Measurements from ENCODE around the gene UXT.

The UXT gene

DNA sequence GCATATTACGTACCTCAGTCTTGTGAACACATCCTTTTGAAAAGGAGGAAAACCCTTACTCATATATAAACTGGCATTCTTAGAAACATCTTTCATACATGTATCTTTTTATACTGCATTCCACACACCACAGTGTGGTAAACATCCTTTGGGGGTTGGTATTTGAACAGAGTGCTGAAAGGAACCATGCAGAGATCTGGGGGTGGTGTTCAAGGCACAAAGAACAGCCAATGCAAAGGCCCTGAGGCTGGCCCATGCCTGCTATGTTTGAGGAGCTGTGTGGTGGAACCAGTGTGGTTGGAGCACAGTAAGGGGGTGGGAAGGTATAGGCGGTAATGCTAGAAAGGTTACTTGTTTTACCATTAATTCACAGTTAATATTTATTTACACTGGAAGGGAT is 10.6 kb downstream of the UXT start:
- DNase-seq: no peak

DNA sequence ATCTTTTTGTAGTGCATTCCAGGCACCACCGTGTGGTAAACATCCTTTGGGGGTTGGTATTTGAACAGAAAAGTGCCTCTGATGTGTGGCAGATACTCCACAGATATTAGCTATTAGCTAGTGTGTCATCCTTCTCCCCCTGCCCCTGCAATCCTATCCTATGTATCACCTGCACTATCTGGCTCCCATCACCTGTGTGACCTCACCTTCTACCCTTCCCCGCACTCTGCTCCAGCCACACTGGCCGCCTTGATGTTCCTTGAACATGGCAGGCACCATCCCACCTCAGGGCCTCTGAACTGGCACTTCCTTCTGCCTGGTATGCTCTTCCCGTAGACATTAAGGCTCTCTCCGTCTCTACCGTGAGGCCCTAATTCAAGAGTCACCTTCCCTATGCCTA is 12.3 kb downstream of the UXT start:
- DNase-seq: no peak

DNA sequence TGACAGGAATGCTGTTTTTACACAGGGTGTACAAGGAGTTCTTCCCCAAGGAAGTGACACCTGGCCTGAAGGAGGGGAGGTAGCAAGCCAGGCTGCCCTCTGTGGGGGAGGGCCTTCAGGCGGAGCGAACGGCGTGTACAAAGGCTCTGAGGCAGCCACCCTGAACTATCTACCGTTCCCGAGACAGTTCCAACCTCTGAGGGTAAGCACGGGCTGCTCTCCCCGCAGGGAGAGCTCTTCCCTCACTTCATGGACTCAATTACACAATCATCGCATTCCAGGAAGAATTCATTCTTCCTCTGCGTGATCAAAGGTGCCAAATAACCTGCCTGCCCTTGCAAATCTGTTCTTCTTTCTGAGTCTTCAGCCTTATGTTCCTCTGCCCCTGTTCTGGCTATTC is 13.4 kb downstream of the UXT start:
- no peak for DNase-seq

DNA sequence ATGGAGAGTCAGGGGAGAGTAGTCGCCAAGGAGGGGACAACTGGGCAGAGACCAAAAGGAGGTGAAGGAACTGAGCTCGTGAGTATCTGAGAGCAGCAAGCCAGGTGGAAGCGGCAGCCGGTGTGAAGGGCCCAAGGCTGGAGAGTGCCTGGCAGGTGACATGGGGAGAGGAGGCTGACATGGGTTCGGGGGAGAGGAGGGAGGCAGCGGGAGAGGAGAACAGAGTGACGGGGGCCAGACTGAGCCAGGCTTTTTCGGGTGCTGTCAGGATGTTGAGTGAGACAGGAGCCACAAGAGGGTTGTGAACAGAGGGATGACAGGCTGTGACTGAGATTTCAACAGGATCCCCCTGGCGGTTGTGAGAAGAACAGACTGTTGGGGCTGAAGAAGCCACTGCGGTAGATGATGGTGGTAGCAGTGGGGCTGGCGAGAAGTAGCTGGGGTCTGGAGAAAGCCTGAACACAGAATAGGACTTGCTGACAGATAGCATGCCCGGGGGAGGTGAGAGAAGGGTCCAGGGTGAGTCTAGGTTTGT is 14.4 kb downstream of the UXT start:
- peak; percentile 33 for DNase-seq

DNA sequence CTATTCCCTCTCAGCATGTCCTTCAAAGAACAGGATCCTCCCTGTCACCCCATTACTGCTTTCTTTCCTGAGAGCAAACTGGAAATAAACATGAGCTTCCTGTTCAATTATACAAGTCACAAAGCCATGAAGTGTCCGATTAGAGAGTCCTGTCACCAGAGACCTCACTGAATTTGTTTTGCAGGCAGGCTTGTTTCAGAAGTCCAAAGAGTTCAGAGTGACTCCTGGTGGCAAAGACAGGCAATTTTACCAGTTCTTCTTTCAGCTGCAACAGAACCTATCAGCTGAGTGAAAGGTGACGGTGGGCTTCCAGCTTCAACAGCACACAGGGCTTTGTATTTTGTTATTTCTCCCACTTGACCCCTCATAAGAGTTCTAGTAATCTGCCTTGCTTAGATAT is 15.1 kb downstream of the UXT start:
- no peak for DNase-seq

DNA sequence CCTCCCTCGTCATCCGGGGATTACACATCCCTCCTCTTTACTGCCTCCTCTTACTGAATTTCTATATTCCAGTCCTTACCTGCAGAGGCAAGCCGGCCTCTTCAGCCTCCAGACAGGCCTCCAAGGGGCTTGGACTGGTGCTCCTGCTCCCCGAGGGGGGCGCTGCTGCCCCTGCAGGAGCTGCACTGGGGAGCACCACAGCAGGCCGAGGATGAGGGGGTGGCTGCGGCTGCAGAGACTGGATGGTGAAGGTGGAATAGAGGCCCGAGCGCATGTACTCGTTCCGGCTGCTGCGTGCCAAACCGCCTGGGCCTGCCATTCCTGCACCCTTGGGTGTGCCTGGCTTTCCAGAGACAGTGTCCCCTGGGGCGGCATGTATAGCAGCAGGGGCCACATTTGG is 20.2 kb downstream of the UXT start:
- no peak for DNase-seq

DNA sequence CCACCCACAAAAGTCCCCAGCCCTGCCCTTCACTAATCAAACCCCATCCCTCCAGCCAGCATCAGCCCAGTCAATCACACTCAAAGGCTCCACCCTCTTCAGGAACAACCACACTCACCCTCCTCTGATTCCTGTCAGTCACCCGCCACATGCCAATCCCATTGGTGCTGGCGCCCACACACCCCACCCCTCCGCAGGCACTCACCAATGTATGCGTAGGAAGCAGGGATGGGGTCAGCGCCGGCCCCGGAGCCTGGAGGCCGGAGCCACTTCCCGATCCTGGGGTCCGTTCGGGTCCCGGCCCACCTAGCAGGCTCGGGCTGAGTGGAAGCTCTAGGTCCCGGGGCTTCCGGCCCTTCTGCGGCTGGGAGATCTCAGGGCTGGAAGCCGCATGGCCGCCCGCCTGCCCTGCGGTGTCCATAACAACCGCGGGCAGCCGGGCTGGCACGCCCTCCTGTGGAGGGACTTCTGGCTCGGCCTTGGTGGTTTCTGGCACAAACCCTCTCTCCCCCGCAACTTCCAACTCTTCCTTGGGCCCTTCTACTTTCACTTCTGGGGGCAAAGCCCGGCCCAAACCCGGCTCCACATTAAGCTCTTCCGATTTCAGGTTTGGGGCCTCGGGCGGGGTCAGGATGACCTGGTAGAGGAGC is 21.3 kb downstream of the UXT start:
- DNase-seq: peak; percentile 50

DNA sequence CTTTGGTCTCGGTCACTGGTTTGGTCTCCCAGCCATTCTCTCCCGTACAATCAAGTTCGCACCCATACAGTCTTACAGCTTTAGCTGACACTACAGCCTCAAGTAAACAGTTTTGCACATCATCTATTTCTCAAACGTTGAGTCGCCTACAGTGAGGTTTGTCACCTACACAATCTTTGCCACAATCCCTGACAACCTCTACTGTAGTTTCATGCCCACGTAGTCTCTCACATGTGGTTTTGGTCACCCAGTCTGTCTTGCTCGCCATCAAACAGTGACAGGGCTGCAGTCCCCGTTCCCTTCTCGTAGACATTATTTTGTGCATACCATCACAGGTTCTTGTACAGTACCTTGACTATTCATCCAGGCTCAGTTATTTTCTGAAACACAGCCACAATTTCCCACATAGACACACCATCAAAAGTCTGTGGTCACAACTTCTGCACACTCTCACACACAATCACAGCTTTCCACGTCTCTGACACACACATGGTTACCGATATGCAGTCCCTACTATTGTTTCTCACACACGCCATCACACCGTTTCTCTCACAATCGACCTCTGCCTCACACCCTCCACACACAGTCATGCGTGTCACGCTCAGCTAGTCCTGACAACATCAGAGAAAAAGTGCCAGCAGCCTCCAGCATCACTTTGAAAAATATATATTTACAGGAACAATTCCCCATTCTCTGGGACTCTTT is 24.0 kb downstream of the UXT start:
- peak; percentile 30 for DNase-seq

DNA sequence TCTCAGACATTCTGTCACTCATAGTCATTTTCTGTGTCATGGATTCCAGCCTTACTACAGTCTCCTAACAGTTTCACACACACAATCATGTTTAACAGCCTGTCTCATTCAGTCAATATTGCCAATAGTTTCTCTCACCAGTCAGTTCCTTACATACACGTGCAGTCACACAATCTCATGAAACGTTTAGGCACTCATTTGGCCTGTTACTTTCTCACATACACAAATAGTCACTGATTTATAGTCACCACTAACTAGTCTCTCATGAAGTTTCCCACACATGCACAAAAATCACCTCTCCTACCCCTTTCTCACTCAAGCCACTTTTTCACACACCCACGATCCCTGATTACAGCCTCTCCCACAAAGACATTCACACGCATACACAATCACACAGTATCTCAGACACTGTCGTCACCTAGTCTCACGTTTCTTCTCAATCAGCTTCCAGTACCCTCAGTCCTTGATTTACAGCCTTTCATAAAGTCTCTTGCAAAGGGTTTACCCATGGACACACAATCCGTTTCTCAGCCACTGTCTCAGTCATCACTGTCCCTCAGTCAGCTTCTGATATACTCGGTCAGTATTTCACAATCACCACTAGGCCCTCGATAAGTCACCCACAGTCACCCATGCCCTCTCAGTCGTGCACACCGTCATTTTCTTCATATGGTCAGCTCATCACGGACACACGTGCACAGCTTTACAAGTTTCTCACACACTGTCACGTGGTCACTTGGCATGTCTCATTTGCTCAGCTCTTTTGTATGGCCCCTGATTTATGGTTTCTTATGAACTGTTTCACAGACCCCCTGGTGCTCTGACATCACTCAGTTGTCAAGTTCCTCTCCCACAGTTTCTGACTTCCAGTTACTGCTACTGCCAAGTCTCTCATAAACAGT is 25.0 kb downstream of the UXT start:
- DNase-seq: no peak

DNA sequence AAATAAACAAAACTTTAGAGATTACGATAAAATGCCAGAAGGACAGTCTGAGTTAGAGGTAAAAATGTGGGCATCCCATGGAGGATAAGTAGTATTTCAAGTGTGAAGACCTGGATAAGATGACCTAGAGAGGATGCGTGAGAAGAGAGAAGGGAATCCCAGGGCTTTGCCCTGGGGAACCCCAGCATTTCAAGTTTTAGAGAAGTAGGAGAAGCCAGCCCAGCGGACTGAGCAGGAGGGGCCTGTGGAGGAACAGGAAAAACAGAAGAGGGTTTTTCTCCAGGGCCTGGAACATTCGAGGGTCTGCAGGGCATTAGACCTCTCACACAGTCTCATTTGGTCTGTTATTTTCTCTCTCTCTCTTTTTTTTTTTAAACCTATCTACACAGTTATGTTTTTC is 26.3 kb downstream of the UXT start:
- DNase-seq: no peak

DNA sequence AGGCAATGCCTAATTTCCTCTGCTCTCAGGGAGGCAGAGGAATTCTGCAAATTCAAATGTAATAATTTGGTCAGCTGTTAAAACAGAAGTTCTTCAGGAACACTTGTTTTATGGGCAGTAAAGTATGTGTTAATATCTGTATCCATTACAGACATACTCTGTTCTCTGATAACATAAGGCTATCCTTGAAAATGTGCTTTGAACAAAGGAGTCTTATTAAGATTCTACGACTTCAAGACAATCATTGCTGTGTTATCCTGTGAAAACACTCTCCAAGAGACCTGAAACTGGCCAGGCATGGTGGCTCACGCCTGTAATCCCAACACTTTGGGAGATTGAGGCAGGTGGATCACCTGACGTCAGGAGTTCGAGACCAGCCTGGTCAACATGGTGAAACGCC is 27.3 kb downstream of the UXT start:
- DNase-seq: no peak

DNA sequence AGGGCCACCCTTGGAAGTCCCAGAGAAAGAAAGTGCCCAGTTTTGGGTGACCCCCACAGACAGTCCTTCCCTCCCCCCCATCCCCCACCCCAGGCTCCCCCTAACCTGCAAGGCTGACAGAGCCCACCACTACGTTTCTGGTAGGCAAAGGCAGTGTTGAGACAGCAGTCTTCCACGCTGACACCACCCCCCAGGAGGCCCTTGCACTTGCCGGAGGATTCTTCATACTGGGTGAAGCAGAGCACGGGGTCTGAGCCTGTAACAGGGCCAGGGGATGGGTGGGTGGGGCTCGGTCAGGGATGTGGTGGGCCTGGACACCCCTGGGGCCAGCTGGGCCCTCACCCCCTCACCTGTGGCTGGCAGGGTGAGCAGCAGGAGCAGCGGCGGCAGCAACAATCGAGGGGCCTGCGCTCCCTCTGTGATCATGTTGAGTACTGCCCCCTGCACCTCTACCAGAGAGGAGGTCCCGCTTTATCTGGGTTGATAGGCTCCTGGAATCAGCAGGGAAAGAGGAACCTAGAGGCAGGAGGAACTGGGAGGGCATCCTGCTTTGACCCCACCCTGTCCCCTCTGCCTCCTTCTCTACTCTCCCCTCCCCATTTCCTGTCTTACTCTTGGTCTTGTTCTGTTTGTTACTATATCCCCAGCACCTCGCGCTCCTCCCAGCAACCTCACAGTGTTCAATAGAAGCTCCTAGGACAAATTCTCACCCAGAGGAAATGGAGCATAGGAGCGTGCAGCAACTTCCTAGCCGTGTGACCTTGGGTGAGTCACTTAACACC is 29.4 kb downstream of the UXT start, which contains the start of gene CFP:
CFP (minus strand) TSS at position 512 of the 782 bp plus-strand sequence; CDS start at position 426, 86 bp downstream.
- DNase-seq: no peak

DNA sequence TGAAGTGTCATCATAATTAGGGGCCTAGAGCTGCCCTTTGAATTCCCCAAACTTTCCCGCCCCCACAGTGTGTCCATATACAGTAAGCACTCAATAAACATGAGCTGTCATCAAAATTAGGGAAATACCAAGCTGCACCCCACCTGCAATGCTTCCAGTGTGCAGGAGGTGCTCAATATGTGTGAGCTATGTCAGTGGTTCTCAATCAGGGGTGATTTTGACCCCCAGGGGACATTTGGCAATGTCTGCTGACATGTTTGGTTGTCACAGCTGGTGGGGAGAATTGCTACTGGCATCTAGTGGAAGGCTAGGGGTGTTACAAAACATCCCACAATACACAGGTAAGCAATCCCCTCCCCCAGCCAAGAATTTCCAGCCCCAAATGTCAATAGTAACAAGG is 30.0 kb downstream of the UXT start:
- peak; percentile 37 for DNase-seq

DNA sequence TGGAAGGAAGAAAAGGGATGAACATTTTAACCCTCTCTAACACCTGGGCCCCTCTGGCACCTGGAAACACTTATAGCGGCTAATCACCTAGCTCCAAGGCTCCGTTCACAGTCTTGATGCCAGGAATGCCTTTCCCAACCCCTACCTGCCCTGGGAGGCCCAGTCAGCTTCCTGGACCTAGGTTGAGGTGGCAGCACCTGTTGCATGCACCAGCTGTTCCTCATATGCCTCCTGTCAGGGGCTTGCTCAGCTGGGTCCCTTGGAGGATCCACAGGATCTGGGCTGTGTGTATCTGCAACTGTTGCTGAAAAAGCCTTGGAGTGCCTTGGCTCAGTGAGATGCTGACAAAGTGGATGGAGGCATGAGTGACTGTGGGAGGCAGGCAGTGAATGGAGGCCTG is 33.6 kb downstream of the UXT start:
- no peak for DNase-seq

DNA sequence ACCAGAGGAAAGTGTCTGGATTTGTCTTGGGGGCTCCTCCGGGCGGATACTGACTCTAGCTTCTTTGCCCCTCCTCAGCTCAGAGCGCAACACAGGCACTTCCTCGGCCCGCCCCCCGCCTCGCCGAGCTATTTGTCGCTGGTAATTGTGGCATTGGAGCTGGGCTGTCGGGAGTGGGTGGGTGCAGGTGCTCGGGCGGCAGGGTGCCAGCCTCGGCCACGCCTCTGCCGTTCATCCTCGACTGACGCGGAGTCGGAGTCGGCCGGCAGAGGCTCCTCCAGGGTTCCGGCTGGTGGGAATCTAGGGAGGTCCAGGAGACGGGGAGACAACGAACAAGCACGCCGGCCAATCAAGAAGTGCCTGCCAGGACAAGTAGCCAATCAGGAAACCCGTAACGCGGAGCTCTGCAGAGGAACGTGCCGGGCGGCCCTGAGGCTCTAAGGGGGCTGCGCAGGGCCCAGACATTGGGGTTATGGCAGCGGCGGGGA is 35.4 kb downstream of the UXT start:
- DNase-seq: peak; percentile 58

DNA sequence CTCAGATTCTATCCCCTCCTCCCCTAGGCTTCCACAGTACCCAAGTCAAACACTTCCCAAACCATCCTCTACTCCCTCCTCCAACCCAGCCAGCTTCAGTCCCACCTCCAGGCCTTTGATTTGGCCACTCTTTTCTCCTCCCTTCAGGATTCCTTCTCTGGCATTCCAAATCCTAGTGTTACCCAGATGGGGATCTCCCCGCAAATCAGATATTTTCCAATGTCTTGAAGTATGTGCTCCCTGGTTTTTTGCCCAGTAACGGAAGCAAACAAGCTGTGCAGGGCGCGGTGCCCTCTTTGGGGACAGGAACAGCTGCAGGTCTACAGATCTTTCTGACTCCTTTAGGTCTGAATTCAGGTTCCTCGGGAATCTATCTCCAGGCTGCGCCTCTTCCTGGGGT is 37.1 kb downstream of the UXT start:
- no peak for DNase-seq

DNA sequence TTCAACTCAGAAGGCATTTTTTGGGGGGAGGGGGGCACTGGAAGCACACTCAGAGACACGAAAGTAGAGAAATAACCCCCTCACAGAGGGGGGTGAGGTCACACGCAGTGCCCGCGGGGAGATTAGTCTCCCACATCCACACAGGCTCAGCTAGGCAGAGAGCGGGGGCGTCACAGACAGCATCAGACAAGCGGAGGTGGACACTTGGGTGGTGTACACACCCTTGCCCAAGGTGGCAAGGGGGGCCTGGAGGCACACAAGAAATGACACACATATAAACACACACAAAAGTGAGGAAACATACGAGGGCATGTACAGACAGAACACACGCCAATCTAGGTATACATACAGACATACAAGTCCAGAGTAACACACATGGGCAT is 38.7 kb downstream of the UXT start:
- no peak for DNase-seq

DNA sequence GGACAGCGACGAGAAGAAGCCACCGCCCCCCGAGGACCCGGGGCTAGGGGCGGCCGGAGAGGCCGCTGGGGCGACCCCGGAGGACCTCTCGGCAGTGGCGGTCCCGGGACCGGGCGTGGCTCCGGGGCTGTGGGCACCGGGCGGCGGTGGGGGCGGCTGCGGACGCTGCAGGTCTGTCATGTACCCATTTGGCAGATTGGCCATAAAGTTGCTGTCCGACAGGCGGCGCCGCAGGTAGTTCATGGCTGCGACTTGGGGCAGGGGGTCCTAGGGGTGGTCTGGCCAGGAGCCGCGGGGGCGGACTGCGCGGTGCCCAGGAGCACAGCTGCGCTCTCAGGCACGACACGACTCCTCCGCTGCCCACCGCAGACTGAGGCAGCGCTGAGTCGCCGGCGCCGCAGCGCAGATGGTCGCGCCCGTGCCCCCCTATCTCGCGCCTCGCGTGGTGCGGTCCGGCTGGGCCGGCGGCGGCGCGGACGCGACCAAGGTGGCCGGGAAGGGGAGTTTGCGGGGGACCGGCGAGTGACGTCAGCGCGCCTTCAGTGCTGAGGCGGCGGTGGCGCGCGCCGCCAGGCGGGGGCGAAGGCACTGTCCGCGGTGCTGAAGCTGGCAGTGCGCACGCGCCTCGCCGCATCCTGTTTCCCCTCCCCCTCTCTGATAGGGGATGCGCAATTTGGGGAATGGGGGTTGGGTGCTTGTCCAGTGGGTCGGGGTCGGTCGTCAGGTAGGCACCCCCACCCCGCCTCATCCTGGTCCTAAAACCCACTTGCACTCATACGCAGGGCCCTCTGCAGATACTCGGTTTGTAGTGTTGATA is 39.3 kb downstream of the UXT start, which contains the start of gene SYN1:
SYN1 (minus strand) TSS at position 372 of the 817 bp plus-strand sequence; CDS start at position 243, 129 bp downstream.
- DNase-seq: peak; percentile 87

DNA sequence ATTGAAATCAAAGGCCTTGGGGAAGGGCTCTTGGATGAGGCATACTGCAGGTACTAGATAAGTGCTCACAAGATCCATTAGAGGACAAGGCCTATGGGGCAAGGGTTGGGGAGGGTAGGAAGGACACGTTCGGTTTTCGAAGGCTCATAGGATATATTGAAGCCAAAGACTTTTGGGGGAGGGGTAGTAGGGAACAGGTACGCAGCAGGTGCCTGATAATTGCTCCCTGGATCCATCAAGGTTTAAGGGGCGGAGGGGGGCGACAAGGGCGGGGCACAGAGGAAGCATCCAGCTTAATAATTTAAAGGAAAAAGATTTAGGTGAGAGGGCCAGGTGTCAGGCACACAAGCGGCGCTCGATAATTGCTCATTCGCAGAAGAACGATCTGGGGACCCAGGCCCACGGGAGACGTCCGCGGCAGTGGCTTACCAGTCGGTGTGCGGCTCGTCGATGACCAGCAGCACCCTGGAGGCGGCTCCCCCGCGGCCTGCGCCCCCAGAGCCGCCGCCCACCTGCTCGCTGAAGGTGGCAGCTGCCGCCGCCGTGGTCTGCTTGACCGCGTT is 40.0 kb downstream of the UXT start:
- no peak for DNase-seq

DNA sequence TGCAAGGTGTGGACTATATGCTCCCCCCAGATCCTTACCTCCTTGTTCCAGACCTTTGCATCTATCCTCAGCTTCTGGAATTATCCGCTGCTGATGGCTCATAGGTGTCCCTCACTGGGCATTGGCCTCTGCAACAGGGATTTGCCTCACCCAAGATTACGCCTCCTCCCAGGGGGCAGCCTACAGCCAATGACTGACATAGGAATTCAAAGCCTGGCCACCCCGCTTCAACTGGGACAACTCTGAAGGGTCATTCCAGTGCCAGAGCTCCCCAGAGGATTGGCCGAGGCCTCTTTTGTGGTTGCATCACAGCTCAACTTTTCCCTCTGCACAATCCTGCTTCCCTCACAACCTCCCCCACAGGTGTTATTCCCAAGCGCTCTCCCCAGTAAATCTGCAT is 44.4 kb downstream of the UXT start:
- DNase-seq: no peak

DNA sequence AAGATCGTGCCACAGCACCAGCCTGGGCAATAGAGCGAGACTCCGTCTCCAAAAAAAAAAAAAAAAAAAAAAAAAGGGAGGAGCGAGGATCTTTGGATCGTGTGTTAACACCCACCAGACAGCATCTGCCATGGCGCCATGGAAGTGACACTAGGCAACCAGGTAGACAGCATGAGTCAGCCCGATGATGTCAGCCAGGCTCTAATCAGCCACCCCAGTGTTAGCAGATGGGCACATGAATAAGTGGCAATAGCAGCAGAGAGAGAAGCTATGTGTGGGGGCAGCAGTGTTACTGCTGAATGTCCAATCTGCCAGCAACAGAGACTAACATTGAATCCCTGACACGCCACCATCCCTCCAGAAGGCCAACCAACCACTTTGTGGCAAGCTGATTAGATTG is 45.9 kb downstream of the UXT start:
- DNase-seq: no peak

All from CD4-positive, alpha-beta T cell treated with Interleukin-10 for 1 hour (primary cell).